ENCODE results near the gene WDR27.

DNA sequence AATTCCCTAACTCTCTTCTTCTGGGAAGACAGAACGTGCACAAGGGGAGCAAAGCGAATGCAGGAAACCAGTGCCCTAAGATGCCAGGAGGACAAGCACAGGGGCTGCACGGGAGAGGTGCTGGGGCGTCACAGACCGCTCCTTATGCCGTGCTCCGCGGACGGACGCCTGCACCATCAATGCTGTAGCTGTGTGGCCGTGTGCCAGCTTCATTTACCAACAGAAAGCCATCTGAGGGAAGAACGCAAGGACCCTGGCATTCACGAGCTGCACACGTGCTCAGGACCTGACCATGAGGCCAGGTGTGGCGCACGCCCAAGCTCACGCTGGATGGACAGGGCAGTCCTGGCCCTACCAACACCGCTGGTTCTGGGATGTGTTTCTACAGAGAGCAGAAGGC, 35.4 kb downstream of the WDR27 start:
- TF ChIP-seq POLR2A (IDR thresholded peaks at IDR 0.05), result no peak
- no peak for TF ChIP-seq CTCF (IDR thresholded peaks at IDR 0.05)
